ENCODE measurements around the gene ENDOU. TPM values are rescaled to one million over a fixed set of nuclear protein-coding genes. Genes with fewer than 3 reads are reported as not detected.

The ENDOU gene
- total RNA-seq: under 0.01 and 0.49 TPM in 2 replicates

GRCh38 chr12:47725091-47725772, at the start of gene ENDOU:
ENDOU (minus strand) TSS chr12:47725490; CDS start chr12:47725413, 77 bp downstream.

GRCh38 chr12:47773062-47773857, 48.0 kb upstream of the ENDOU start, which contains the start of gene SLC48A1:
SLC48A1 (plus strand) TSS chr12:47773238; CDS start chr12:47773305, 67 bp downstream.

GRCh38 chr12:47758834-47759690, 33.8 kb upstream of the ENDOU start, which contains the start of gene RAPGEF3:
RAPGEF3 (minus strand) TSS chr12:47758880; CDS start chr12:47758556, 324 bp downstream.

GRCh38 chr12:47705566-47706425, 19.5 kb downstream of the ENDOU start, which contains the start of gene RPAP3:
RPAP3 (minus strand) TSS chr12:47706030; CDS start chr12:47702840, 3,190 bp downstream.

Other genes with a start within 250 kb of the ENDOU start
- 12.9 and 14.4 TPM in 2 replicates for gene RPAP3, start 19.5 kb downstream of the ENDOU start, total RNA-seq
- 7.1 and 17.5 TPM in 2 replicates for gene RAPGEF3, start 33.4 kb upstream of the ENDOU start, total RNA-seq
- 29.4 and 38.9 TPM in 2 replicates for gene SLC48A1, start 47.7 kb upstream of the ENDOU start, total RNA-seq
- 78.2 and 84.3 TPM in 2 replicates for gene HDAC7, start 94.4 kb upstream of the ENDOU start, total RNA-seq
- 57.0 and 66.0 TPM in 2 replicates for gene VDR, start 179.5 kb upstream of the ENDOU start, total RNA-seq
- gene TMEM106C, start 238.1 kb upstream of the ENDOU start, total RNA-seq: 51.6 and 79.3 TPM in 2 replicates

Measured in hair follicle dermal papilla cell (primary cell).